ENCODE results near the gene NAXD.

Gene NAXD

DNA sequence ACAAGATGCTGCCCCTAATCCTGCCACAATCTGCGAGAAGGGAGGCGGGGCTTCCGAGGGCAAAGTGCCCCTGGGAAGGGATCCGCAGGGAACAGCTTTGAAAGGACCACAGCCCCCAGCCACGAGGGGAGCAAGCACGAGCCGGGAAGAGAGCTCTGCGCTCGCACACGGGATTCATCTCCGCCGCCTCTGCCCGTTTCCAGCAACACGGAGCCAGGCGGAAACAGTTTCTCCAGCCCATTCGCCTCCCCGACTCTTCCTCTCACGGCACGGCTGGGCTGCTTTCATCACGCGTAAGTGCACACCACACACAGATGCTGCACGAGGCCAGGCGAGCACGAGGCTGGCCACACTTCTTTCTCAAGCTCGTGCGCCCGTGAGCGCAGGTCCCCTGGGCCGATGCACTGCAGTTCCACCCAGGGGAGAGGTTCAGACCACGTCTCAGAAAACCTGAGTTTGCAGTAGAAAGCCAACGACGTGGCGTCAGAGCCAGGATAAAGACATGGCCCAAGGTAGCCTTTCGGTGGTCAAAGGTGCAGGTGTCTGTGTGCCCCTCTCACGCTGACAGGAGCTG is 33.6 kb downstream of the NAXD start:
- ChIA-PET CTCF (interaction anchor here (0.9 kb wide), 1 partner anchor 20 kb away, joined by 3 read pairs; no protein-coding TSS in a partner anchor), POLR2A (no interaction called here)
- no peak overlapping the region for H3K4me3 ChIP-seq (ENCODE audit: low read depth, low read length)
- no peak for DNase-seq (ENCODE audit: low read depth, low spot score)
- TF ChIP-seq, protein P1, sequence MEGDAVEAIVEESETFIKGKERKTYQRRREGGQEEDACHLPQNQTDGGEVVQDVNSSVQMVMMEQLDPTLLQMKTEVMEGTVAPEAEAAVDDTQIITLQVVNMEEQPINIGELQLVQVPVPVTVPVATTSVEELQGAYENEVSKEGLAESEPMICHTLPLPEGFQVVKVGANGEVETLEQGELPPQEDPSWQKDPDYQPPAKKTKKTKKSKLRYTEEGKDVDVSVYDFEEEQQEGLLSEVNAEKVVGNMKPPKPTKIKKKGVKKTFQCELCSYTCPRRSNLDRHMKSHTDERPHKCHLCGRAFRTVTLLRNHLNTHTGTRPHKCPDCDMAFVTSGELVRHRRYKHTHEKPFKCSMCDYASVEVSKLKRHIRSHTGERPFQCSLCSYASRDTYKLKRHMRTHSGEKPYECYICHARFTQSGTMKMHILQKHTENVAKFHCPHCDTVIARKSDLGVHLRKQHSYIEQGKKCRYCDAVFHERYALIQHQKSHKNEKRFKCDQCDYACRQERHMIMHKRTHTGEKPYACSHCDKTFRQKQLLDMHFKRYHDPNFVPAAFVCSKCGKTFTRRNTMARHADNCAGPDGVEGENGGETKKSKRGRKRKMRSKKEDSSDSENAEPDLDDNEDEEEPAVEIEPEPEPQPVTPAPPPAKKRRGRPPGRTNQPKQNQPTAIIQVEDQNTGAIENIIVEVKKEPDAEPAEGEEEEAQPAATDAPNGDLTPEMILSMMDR (IDR thresholded peaks at IDR 0.05; ENCODE audit: insufficient read depth, low read length, missing control alignments): no peak

GRCh38 chr13:110649551-110649950 is 34.2 kb downstream of the NAXD start:
- no peak for DNase-seq (ENCODE audit: low read depth, low spot score)
- ChIA-PET POLR2A (no interaction called here), CTCF (no interaction called here)
- TF ChIP-seq, protein P1 (IDR thresholded peaks at IDR 0.05; ENCODE audit: insufficient read depth, low read length, missing control alignments): no peak
- no peak overlapping the region for H3K4me3 ChIP-seq (ENCODE audit: low read depth, low read length)

DNA sequence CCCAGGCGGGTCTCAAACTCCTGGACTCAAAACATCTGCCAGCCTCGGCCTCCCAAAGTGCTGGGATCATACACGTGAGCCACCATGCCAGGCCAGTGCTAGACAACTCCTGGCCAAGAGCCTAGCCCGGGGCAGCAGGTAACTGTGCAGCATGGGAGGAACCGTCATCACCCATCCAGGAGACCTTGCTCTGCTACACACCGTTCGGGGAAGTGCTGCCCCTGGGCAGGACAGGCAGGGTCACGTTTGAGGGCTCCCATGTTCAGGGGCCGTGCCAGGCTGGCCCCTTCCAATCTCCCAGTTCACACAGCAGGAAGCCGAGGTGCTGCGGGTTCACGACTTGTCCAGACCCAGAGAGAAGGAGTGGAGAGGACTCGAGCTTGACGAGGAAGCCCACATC is 35.1 kb downstream of the NAXD start:
- H3K4me3 ChIP-seq (ENCODE audit: low read depth, low read length): no peak overlapping the region
- POLR2A ChIA-PET: no interaction called here
- CTCF ChIA-PET: no interaction called here
- DNase-seq (ENCODE audit: low read depth, low spot score): no peak
- TF ChIP-seq, protein P1 (IDR thresholded peaks at IDR 0.05; ENCODE audit: insufficient read depth, low read length, missing control alignments): no peak

- ChIA-PET CTCF (no interaction called here), POLR2A (interaction anchor here (0.7 kb wide), 1 partner anchor 61 kb away, joined by 3 read pairs; no protein-coding TSS in a partner anchor)
- DNase-seq (ENCODE audit: low read depth, low spot score): no peak
- TF ChIP-seq, protein P1 (IDR thresholded peaks at IDR 0.05; ENCODE audit: insufficient read depth, low read length, missing control alignments): no peak
- H3K4me3 ChIP-seq (ENCODE audit: low read depth, low read length): no peak overlapping the region
Measured at GRCh38 chr13:110651271-110651670, 35.9 kb downstream of the NAXD start.

DNA sequence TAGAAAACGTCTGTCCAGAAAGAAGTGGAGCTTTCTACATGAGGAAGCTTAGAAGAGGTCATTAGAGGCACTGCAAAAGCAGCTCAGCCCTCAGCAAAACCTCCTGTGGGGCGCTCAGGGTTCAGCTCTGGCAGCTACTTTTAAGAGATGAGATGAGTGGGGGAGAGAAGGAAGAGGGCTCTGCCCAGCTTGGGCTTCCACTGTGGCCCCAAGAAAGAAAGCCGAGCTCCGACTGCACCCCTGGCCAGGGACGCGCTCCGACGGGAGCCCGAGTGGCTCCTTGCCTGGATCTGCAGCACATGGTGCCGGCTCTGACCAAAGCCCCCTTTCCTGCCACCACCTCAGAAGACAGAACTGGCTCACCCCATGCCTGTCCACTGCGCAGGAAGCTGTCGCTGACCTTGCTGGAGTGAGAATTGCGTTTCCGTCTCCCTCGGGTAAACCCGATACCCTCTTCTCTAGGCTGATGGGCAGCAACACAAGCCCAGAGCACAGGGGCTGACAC is 36.4 kb downstream of the NAXD start:
- CTCF ChIA-PET: interaction anchor here (0.8 to 1.3 kb wide), 2 partner anchors 13 kb away, joined by 3 read pairs; no protein-coding TSS in a partner anchor
- POLR2A ChIA-PET: interaction anchor here (0.7 kb wide), 1 partner anchor 61 kb away, joined by 3 read pairs; no protein-coding TSS in a partner anchor
- TF ChIP-seq, protein P1 (IDR thresholded peaks at IDR 0.05; ENCODE audit: insufficient read depth, low read length, missing control alignments): no peak
- DNase-seq (ENCODE audit: low read depth, low spot score): no peak
- no peak overlapping the region for H3K4me3 ChIP-seq (ENCODE audit: low read depth, low read length)

- ChIA-PET POLR2A (interaction anchor here (0.6 to 0.7 kb wide), 2 partner anchors 42 to 60 kb away, joined by 3 read pairs; no protein-coding TSS in a partner anchor), CTCF (interaction anchor here (0.8 to 1.3 kb wide), 2 partner anchors 12 to 14 kb away, joined by 3 read pairs; no protein-coding TSS in a partner anchor)
- DNase-seq (ENCODE audit: low read depth, low spot score): no peak
- no peak overlapping the region for H3K4me3 ChIP-seq (ENCODE audit: low read depth, low read length)
- TF ChIP-seq, protein P1 (IDR thresholded peaks at IDR 0.05; ENCODE audit: insufficient read depth, low read length, missing control alignments): no peak
Measured at GRCh38 chr13:110652231-110652730, 36.9 kb downstream of the NAXD start.

Measured in AG04449 (cell line).